ENCODE results near the gene TRIM34.
"Not testable (repeated sequence)": the region's sequence is repeated elsewhere in the genome, so short reads cannot be mapped to it uniquely, and the experiment has no call there.

Gene TRIM34

GRCh38 chr11:5686426-5686825 is 61.6 kb downstream of the TRIM34 start:
- no peak overlapping the region for H3K4me3 ChIP-seq (ENCODE audit: low read length)
- 99% methylated on average over 4 of the region's 4 CpGs for WGBS
- H3K9ac ChIP-seq (ENCODE audit: low read depth, low read length): no peak overlapping the region
- no peak overlapping the region for H3K27ac ChIP-seq (ENCODE audit: low read depth, low read length)
- no peaks in the 10 kb centered on the region for H3K36me3 ChIP-seq (ENCODE audit: insufficient read depth, low read length)
- no peaks in the 10 kb centered on the region for H3K27me3 ChIP-seq (ENCODE audit: insufficient read depth, low read length)
- H3K4me1 ChIP-seq (ENCODE audit: insufficient read depth, low read length): peaks cover 31% of the 10 kb centered on the region
- no peaks in the 10 kb centered on the region; the same call in 1 of the 2 replicates for H3K9me3 ChIP-seq (ENCODE audit: insufficient read depth, low read depth, low read length)

DNA sequence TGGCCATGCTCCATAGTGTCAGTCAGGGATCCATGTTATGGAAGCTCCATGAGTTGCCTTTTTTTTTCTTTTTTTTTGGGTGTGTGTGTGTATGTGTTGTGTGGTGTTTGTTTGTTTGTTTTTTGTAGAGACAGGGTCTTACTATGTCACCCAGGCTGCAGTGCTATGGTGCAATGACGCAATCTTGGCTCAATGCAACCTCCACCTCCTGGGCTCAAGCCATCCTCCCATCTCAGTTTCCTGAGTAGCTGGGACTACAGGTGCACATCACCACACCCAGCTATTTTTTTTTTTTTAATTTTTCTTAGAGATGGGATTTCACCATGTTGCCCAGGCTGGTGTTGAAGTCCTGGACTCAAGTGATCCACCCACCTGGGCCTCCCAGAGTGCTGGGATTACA is 63.7 kb downstream of the TRIM34 start:
- Histone ChIP-seq H3K9ac (ENCODE audit: low read depth, low read length) (no peak overlapping the region), H3K4me1 (ENCODE audit: insufficient read depth, low read length) (peaks cover 31% of the 10 kb centered on the region), H3K36me3 (ENCODE audit: insufficient read depth, low read length) (no peaks in the 10 kb centered on the region), H3K4me3 (ENCODE audit: low read length) (no peak overlapping the region), H3K9me3 (ENCODE audit: insufficient read depth, low read depth, low read length) (no peaks in the 10 kb centered on the region; the same call in 1 of the 2 replicates), H3K27me3 (ENCODE audit: insufficient read depth, low read length) (no peaks in the 10 kb centered on the region), H3K27ac (ENCODE audit: low read depth, low read length) (no peak overlapping the region; the same call in 1 of the 2 replicates)
- WGBS: 100% methylated on average over 1 of the region's 1 CpG

GRCh38 chr11:5689551-5689983 is 64.8 kb downstream of the TRIM34 start, which contains the start of gene TRIM22:
TSS of gene TRIM22 (plus strand) at chr11:5689790. CDS start at chr11:5696233, 6,443 bp downstream.
- peaks cover 25% of the 10 kb centered on the region for H3K4me1 ChIP-seq (ENCODE audit: insufficient read depth, low read length)
- WGBS: 18% methylated on average over 1 of the region's 2 CpGs
- H3K9ac ChIP-seq (ENCODE audit: low read depth, low read length): peak within 1 kb of the TSS; percentile 67
- H3K27ac ChIP-seq (ENCODE audit: low read depth, low read length): peak within 1 kb of the TSS; percentile 83
- peak within 1 kb of the TSS; percentile 39 for H3K4me3 ChIP-seq (ENCODE audit: low read length)
- no peaks in the 10 kb centered on the region for H3K36me3 ChIP-seq (ENCODE audit: insufficient read depth, low read length)
- H3K9me3 ChIP-seq (ENCODE audit: insufficient read depth, low read depth, low read length): no peaks in the 10 kb centered on the region; the same call in 1 of the 2 replicates
- no peaks in the 10 kb centered on the region for H3K27me3 ChIP-seq (ENCODE audit: insufficient read depth, low read length)

GRCh38 chr11:5690216-5690615 is 65.4 kb downstream of the TRIM34 start:
- WGBS: 80% methylated on average over 4 of the region's 5 CpGs
- peak overlapping the region; percentile 83 for H3K27ac ChIP-seq (ENCODE audit: low read depth, low read length)

DNA sequence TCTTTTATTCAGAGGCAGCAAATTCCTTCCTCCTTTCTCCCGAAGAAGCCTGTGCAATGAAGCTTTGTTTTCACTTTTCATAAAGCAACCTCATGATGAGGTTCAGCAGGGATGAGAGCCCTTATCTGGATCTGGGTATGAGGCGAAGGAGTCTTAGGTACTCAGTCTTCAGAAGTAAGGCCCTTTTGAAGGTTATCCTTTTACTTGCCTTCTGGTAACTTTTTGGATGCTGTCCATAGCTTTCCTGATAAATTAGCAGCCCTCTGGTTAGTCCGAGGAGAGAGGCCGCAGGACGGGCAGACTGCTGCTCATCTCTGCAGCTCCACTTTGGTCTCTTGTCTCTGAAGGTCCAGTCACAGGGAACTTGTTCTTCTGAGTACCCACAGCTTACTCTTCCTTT is 65.9 kb downstream of the TRIM34 start:
- no peaks in the 10 kb centered on the region for H3K27me3 ChIP-seq (ENCODE audit: insufficient read depth, low read length)
- no peaks in the 10 kb centered on the region; the same call in 1 of the 2 replicates for H3K9me3 ChIP-seq (ENCODE audit: insufficient read depth, low read depth, low read length)
- no peaks in the 10 kb centered on the region for H3K36me3 ChIP-seq (ENCODE audit: insufficient read depth, low read length)
- WGBS: 94% methylated on average over 5 of the region's 5 CpGs
- peaks cover 25% of the 10 kb centered on the region for H3K4me1 ChIP-seq (ENCODE audit: insufficient read depth, low read length)
- peak overlapping the region; percentile 39 for H3K4me3 ChIP-seq (ENCODE audit: low read length)
- 0 out of 2 replicates have a peak overlapping the region, but pooled peaks have one; percentile 17 for H3K27ac ChIP-seq (ENCODE audit: low read depth, low read length)
- H3K9ac ChIP-seq (ENCODE audit: low read depth, low read length): peak overlapping the region; percentile 67

More at GRCh38 chr11:5690216-5690615, 65.4 kb downstream of the TRIM34 start:
- H3K36me3 ChIP-seq (ENCODE audit: insufficient read depth, low read length): no peaks in the 10 kb centered on the region
- H3K9ac ChIP-seq (ENCODE audit: low read depth, low read length): peak overlapping the region; percentile 67
- peak overlapping the region; percentile 39 for H3K4me3 ChIP-seq (ENCODE audit: low read length)
- H3K27me3 ChIP-seq (ENCODE audit: insufficient read depth, low read length): no peaks in the 10 kb centered on the region
- no peaks in the 10 kb centered on the region; the same call in 1 of the 2 replicates for H3K9me3 ChIP-seq (ENCODE audit: insufficient read depth, low read depth, low read length)
- H3K4me1 ChIP-seq (ENCODE audit: insufficient read depth, low read length): peaks cover 25% of the 10 kb centered on the region

- H3K27ac ChIP-seq (ENCODE audit: low read depth, low read length); H3K9ac ChIP-seq (ENCODE audit: low read depth, low read length): not testable (repeated sequence)
These were observed 66.6 kb downstream of the TRIM34 start for GRCh38 chr11:5691238-5691963.

GRCh38 chr11:5691964-5692361 is 67.2 kb downstream of the TRIM34 start:
- H3K4me1 ChIP-seq (ENCODE audit: insufficient read depth, low read length): peaks cover 25% of the 10 kb centered on the region
- no peak overlapping the region for H3K27ac ChIP-seq (ENCODE audit: low read depth, low read length)
- 90% methylated on average over 2 of the region's 3 CpGs for WGBS
- no peaks in the 10 kb centered on the region; the same call in 1 of the 2 replicates for H3K9me3 ChIP-seq (ENCODE audit: insufficient read depth, low read depth, low read length)
- no peak overlapping the region for H3K9ac ChIP-seq (ENCODE audit: low read depth, low read length)
- no peaks in the 10 kb centered on the region for H3K27me3 ChIP-seq (ENCODE audit: insufficient read depth, low read length)
- H3K36me3 ChIP-seq (ENCODE audit: insufficient read depth, low read length): peaks cover 7% of the 10 kb centered on the region
- no peak overlapping the region for H3K4me3 ChIP-seq (ENCODE audit: low read length)

More at GRCh38 chr11:5691238-5691963, 66.6 kb downstream of the TRIM34 start:
- peaks cover 25% of the 10 kb centered on the region for H3K4me1 ChIP-seq (ENCODE audit: insufficient read depth, low read length)
- not testable (repeated sequence) for H3K9me3 ChIP-seq (ENCODE audit: insufficient read depth, low read depth, low read length); H3K36me3 ChIP-seq (ENCODE audit: insufficient read depth, low read length); H3K27me3 ChIP-seq (ENCODE audit: insufficient read depth, low read length)
- peak overlapping the region; percentile 39; the same call in 1 of the 2 replicates for H3K4me3 ChIP-seq (ENCODE audit: low read length)
- 87% methylated on average over 11 of the region's 12 CpGs for WGBS
